Measurements from ENCODE around the gene GRIK3. TPM values are rescaled to one million over a fixed set of nuclear protein-coding genes. Genes with fewer than 3 reads are reported as not detected.

Gene GRIK3
- total and polyA plus RNA-seq, 2 experiments from 2014 or later, result 0.31 to 2.9 TPM

DNA sequence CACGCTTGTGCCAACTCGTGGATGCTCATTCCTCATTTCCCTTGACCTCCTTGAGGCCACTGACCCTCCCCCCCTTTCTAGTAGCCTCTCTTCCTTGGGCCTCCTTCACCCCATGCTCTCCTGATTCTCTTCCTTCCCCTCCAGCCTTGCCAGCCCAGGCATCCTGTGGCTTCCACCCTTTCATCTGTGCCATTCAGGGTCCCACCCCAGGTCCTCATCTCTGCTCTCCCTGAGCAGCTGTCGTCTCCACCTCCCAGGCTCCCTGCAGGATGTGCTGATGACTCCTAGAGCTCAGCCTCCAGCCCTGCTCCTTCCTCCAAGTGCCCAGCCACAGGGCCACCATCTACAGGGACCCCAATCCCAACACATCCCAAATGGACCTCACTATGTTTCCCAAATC, 197.4 kb downstream of the GRIK3 start:
- no peaks in the 10 kb centered on the region for H3K36me3 ChIP-seq (ENCODE audit: insufficient read depth)
- Mint-ChIP-seq H3K4me1 (peaks cover 18% of the 10 kb centered on the region), H3K27me3 (ENCODE audit: insufficient read depth, low read depth, poor library complexity) (peaks cover 18% of the 10 kb centered on the region), H3K36me3 (ENCODE audit: low read depth) (no peaks in the 10 kb centered on the region), H3K4me3 (no peak overlapping the region), H3K9me3 (no peaks in the 10 kb centered on the region), H3K27ac (no peak overlapping the region)
- TF ChIP-seq CREB1 (CRISPR knock-in tag; IDR thresholded peaks at IDR 0.05; ENCODE audit: low read depth), result no peak
- TF ChIP-seq, protein P1, sequence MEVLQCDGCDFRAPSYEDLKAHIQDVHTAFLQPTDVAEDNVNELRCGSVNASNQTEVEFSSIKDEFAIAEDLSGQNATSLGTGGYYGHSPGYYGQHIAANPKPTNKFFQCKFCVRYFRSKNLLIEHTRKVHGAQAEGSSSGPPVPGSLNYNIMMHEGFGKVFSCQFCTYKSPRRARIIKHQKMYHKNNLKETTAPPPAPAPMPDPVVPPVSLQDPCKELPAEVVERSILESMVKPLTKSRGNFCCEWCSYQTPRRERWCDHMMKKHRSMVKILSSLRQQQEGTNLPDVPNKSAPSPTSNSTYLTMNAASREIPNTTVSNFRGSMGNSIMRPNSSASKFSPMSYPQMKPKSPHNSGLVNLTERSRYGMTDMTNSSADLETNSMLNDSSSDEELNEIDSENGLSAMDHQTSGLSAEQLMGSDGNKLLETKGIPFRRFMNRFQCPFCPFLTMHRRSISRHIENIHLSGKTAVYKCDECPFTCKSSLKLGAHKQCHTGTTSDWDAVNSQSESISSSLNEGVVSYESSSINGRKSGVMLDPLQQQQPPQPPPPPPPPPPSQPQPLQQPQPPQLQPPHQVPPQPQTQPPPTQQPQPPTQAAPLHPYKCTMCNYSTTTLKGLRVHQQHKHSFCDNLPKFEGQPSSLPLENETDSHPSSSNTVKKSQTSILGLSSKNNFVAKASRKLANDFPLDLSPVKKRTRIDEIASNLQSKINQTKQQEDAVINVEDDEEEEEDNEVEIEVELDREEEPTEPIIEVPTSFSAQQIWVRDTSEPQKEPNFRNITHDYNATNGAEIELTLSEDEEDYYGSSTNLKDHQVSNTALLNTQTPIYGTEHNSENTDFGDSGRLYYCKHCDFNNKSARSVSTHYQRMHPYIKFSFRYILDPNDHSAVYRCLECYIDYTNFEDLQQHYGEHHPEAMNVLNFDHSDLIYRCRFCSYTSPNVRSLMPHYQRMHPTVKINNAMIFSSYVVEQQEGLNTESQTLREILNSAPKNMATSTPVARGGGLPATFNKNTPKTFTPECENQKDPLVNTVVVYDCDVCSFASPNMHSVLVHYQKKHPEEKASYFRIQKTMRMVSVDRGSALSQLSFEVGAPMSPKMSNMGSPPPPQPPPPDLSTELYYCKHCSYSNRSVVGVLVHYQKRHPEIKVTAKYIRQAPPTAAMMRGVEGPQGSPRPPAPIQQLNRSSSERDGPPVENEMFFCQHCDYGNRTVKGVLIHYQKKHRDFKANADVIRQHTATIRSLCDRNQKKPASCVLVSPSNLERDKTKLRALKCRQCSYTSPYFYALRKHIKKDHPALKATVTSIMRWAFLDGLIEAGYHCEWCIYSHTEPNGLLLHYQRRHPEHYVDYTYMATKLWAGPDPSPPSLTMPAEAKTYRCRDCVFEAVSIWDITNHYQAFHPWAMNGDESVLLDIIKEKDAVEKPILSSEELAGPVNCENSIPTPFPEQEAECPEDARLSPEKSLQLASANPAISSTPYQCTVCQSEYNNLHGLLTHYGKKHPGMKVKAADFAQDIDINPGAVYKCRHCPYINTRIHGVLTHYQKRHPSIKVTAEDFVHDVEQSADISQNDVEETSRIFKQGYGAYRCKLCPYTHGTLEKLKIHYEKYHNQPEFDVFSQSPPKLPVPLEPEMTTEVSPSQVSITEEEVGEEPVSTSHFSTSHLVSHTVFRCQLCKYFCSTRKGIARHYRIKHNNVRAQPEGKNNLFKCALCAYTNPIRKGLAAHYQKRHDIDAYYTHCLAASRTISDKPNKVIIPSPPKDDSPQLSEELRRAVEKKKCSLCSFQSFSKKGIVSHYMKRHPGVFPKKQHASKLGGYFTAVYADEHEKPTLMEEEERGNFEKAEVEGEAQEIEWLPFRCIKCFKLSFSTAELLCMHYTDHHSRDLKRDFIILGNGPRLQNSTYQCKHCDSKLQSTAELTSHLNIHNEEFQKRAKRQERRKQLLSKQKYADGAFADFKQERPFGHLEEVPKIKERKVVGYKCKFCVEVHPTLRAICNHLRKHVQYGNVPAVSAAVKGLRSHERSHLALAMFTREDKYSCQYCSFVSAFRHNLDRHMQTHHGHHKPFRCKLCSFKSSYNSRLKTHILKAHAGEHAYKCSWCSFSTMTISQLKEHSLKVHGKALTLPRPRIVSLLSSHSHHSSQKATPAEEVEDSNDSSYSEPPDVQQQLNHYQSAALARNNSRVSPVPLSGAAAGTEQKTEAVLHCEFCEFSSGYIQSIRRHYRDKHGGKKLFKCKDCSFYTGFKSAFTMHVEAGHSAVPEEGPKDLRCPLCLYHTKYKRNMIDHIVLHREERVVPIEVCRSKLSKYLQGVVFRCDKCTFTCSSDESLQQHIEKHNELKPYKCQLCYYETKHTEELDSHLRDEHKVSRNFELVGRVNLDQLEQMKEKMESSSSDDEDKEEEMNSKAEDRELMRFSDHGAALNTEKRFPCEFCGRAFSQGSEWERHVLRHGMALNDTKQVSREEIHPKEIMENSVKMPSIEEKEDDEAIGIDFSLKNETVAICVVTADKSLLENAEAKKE (CRISPR knock-in tag; IDR thresholded peaks at IDR 0.05), result no peak
- no peak for TF ChIP-seq POLR2AphosphoS5 (IDR thresholded peaks at IDR 0.05; ENCODE audit: low read depth)
- no peak for TF ChIP-seq ZNF114 (CRISPR knock-in tag; IDR thresholded peaks at IDR 0.05)
- no peak for TF ChIP-seq STAT1 (IDR thresholded peaks at IDR 0.05; ENCODE audit: unreplicated experiment)
- TF ChIP-seq, protein P2, sequence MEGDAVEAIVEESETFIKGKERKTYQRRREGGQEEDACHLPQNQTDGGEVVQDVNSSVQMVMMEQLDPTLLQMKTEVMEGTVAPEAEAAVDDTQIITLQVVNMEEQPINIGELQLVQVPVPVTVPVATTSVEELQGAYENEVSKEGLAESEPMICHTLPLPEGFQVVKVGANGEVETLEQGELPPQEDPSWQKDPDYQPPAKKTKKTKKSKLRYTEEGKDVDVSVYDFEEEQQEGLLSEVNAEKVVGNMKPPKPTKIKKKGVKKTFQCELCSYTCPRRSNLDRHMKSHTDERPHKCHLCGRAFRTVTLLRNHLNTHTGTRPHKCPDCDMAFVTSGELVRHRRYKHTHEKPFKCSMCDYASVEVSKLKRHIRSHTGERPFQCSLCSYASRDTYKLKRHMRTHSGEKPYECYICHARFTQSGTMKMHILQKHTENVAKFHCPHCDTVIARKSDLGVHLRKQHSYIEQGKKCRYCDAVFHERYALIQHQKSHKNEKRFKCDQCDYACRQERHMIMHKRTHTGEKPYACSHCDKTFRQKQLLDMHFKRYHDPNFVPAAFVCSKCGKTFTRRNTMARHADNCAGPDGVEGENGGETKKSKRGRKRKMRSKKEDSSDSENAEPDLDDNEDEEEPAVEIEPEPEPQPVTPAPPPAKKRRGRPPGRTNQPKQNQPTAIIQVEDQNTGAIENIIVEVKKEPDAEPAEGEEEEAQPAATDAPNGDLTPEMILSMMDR (conservative IDR thresholded peaks at IDR 0.05; ENCODE audit: low read depth in 2 of 2), result no peak
- TF ChIP-seq EZH2phosphoT487 (IDR thresholded peaks at IDR 0.05; ENCODE audit: unreplicated experiment), result no peak
- TF ChIP-seq, protein P3, sequence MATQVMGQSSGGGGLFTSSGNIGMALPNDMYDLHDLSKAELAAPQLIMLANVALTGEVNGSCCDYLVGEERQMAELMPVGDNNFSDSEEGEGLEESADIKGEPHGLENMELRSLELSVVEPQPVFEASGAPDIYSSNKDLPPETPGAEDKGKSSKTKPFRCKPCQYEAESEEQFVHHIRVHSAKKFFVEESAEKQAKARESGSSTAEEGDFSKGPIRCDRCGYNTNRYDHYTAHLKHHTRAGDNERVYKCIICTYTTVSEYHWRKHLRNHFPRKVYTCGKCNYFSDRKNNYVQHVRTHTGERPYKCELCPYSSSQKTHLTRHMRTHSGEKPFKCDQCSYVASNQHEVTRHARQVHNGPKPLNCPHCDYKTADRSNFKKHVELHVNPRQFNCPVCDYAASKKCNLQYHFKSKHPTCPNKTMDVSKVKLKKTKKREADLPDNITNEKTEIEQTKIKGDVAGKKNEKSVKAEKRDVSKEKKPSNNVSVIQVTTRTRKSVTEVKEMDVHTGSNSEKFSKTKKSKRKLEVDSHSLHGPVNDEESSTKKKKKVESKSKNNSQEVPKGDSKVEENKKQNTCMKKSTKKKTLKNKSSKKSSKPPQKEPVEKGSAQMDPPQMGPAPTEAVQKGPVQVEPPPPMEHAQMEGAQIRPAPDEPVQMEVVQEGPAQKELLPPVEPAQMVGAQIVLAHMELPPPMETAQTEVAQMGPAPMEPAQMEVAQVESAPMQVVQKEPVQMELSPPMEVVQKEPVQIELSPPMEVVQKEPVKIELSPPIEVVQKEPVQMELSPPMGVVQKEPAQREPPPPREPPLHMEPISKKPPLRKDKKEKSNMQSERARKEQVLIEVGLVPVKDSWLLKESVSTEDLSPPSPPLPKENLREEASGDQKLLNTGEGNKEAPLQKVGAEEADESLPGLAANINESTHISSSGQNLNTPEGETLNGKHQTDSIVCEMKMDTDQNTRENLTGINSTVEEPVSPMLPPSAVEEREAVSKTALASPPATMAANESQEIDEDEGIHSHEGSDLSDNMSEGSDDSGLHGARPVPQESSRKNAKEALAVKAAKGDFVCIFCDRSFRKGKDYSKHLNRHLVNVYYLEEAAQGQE (IDR thresholded peaks at IDR 0.05; ENCODE audit: unreplicated experiment), result no peak
- TF ChIP-seq, protein P4, sequence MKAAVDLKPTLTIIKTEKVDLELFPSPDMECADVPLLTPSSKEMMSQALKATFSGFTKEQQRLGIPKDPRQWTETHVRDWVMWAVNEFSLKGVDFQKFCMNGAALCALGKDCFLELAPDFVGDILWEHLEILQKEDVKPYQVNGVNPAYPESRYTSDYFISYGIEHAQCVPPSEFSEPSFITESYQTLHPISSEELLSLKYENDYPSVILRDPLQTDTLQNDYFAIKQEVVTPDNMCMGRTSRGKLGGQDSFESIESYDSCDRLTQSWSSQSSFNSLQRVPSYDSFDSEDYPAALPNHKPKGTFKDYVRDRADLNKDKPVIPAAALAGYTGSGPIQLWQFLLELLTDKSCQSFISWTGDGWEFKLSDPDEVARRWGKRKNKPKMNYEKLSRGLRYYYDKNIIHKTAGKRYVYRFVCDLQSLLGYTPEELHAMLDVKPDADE (IDR thresholded peaks at IDR 0.05), result no peak
- ATAC-seq, result no peak
- H3K9me2 ChIP-seq (ENCODE audit: insufficient read depth), result no peaks in the 10 kb centered on the region
- no peak overlapping the region for H3K4me2 ChIP-seq
- H3F3A ChIP-seq (replicated peaks; ENCODE audit: low read depth), result no peaks in the 10 kb centered on the region
- no peak for DNase-seq (ENCODE audit: low spot score)
- H3K27me3 ChIP-seq (ENCODE audit: insufficient read depth), result no peaks in the 10 kb centered on the region
- H4K20me1 ChIP-seq (replicated peaks; ENCODE audit: insufficient read depth), result no peaks in the 10 kb centered on the region
- H2AFZ ChIP-seq, result no peak overlapping the region
- H3K4me3 ChIP-seq, result no peak overlapping the region
- no peaks in the 10 kb centered on the region for H3K79me2 ChIP-seq (replicated peaks; ENCODE audit: insufficient read depth)
- no peak overlapping the region for H3K27ac ChIP-seq (ENCODE audit: low read depth)
- H3K4me1 ChIP-seq (ENCODE audit: insufficient read depth), result peaks cover 2% of the 10 kb centered on the region; the same call in 1 of the 2 replicates
